NCI-H524 (cell line): ENCODE data around the gene CLMN.
"Not testable (repeated sequence)": the region's sequence is repeated elsewhere in the genome, so short reads cannot be mapped to it uniquely, and the experiment has no call there.

Experiments used
- DNase-seq, 2 experiments: peaks; one replicate each; lab custom pipeline; 2025; lab: John Stamatoyannopoulos, UW

The CLMN gene

DNA sequence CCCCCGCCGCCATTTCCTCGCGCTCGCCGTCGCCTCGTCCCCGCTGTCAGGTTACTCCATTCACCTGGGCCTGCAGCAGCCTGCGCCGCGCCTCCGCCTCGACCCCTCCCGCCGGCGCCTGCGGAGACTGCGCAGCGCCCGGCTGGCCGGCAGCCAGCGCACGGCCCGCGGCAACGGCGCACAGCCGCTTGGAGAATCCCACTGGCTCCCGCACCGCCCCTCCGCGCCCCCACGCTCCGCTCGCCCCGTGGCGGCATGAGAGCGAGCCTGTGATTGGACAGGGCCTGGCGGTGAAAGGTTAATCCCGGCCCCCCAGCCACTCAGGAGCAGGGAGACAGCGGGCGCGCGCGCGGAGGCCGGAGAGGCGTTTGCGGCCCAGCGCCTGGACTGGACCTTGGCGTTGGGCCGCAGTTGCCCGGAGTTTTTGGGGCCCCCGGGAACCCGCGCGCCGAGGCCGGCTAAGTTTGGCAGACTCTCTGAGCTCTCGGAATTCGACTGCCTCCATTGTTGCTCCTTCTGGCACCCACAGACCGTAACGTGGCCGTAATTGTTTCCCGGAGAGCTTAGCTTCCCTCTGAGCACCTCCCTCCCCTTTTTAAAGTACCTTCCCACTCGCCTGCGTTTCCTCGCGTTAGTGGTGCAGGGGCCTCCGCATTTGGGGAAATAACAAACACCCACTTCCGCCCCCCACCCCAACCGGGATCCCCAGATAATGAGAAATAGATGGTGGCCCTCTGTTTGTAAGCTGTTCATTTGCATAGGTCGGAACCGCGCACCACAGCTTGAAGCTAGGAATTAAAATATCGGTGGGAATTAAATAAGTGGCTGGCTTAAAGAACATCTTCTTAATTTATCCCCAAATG lies 162.2 kb downstream of the CLMN start, which contains the start of gene DICER1:
TSS of gene DICER1 (minus strand) at position 203 of the 863 bp plus-strand sequence. CDS start 24,071 bp downstream, outside the sequence.
- peak; percentile 95 to 97 for DNase-seq

DNA sequence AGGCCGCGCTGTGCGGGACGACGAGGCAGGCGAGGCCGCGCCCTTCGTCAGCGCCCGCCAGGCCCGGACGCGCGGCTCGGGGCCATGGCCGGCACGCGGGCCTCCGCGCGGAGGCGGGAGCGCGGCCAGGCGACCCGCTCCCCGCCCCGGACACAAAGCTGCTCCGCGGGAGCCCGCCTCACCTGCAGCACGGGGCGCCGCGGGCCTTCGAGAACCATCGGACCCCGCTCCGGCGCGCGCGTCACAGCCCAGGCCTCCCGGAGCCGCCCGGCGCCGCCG lies 162.7 kb downstream of the CLMN start:
- DNase-seq, result no peak

DNA sequence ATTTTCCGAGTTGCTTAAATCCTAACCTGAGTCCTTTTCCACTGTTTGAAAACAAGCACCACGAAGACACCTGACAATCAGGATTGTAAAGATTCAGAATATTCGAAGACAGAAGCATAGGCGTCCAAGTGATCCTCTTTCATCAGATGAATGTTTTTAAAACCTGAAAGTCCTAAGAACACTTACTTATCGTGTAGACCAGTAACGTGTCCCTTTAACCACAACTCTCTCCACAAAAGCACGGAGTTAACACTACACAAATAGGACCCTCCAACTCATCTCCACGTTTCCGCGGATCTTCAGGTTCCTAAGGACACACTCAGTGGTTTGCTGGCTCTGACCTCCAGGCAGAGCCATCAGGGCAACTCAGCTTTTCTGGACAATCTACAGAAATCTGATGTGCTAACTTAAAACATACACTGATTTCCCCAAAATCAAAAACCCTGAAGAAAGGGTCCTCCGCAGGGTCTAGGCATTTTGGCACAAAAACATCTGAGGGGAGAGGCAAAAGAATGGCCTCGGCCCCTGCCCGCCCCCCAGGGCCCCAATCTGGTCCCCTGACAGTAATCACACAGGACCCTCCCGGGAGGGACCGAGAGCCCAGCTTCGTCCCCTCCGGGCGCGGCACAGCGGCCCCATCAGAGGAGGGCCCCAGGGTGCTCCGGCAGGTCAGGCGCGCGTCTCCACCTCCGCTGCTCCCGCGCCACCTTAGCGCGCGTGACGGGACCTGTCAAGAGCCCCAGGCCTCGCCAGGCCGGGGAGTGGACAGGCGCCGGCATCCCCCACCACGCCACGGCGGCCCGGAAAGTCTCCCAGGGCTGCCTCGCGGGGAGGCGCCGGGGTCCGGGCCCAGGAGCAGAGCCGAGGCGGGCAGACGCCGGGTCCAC lies 163.3 kb downstream of the CLMN start:
- DNase-seq, result peak; percentile 39 to 52

DNA sequence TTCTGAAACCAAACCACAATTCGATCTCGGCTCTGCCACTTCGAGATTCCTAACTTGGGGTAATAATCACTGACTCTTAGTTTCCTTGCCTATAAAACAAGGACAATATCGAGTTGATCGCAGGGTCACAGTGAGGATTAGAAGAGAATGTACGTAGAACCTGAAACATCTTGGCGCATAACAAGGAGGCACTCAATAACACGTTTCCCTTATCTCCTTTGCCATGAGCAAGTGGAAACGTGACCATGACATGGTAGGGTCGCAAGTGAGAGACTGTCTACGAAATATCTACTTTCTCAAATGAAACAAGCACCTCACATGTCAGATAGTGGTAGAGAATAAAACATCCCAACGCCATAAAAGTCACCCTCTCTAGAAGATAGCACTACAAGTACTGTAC lies 164.7 kb downstream of the CLMN start:
- no peak for DNase-seq

DNA sequence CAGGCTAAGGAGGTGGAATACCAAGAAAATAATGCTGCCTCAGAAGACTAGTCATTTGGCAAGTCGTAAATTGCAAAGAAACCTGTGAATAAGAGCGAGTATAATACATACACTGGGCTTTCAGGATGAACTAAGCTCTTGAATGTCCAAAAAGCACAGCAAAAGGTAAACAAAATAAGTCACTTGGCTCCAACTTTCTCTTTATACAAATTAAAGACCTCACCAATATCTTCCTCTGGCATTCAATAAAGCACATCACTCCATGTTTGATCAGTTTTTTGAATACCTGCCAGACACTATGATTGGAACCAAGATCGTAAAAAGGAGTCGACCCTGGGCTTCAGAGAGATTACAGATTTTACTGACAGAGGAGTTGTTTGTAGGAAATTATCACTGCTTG lies 165.8 kb downstream of the CLMN start:
- DNase-seq, result no peak

DNA sequence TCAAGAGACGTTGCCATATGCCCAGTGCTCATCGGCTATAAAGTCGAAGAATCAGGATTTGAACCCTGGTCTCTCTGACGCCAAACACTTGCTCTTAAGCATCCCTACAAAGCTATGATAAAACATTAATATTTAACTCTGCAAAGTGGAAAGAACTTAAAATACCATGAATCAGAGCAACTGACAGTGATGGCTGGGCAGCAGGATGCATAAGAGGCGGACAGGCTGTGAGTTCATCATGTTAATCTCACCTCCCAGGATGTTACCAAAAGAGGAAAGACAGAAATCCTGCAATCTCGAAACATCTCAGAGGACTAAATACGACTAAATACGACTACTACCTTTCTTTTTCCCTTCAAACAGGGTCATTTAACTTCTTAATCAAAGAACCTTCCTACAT lies 168.1 kb downstream of the CLMN start:
- no peak for DNase-seq

DNA sequence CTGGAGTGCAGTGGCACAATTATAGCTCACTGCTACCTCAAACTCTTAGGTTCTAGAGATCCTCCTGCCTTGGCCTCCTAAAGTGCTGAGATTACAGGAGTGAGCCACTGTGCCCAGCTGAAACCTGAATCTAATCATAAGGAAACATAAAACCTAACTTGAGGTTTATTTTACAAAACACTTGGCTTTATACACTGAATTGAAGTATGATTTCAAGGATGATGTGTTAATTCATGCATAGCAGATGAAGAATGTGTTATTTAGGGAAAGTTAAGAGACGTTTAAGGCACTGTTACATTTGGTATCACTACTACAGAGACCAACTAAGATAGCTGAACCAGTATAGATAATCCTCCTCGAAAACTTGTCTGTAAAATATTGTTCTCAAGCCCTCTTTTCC lies 168.8 kb downstream of the CLMN start:
- no peak for DNase-seq

DNA sequence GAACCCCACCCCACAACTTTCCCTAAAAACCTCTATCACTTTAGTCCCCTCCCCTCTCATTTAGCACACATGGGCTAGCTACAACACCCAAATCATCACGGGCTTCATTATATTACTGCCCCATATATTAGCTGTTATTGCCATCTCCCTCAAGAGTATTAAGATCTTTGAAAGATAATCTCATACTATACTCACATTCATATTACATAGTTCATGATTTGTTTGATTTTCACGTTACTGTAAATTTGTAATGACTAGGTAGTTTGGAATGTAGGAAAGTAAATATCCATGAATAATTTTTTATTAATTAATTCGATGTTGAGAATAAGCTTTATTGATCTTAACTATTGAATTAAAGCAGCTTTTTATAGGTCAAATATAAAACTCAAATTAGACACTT lies 170.3 kb downstream of the CLMN start:
- no peak for DNase-seq

DNA sequence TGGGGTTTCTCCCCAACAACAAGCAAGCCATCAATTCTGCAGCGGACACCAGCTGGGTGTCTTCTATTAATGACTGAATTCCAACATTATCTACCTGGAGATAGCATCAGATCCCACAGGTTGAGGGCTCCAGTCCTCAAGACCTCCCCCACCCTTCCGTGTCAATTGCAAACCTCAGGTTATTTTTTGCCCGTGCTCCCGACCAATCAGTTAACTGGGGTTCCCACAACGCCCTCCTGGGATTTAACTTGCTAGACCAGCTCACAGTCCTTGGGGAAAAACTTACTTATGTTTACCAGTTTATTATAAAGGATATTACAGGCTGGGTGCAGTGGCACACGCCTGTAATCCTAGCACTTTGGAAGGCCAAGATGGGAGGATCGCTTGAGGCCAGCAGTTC lies 172.1 kb downstream of the CLMN start:
- DNase-seq, result no peak

DNA sequence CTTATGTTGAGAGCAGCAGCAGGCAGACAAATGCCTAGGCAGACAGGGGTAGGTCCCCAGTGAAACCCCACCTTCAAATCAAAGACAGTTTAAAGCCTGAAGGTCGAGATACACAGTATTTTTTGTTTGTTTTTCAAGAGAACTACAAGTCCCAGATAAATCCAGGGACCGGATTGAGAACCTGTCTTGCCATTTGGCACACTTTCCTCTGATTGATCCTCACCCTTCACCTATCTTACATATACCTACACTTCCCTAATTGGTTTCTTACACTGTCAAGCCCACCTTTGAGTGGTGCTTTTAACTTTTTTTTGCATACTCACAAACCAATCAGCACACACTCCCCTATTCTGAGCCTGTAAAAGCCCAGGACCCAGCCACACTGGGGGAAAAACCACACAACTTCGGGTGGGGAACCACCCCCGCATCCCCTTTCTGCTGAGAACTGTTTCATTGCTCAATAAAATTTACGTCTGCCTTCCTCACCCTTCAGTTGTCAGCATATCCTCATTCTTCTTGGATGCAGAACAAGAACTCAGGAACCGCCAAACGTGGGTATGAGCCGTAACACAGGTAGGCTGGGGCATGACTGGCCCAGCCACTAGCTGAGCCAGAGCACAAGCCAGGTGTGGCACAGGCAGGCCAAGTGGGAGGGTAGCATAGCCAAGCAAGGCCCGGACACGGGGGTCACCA lies 173.5 kb downstream of the CLMN start:
- DNase-seq, result no peak

DNA sequence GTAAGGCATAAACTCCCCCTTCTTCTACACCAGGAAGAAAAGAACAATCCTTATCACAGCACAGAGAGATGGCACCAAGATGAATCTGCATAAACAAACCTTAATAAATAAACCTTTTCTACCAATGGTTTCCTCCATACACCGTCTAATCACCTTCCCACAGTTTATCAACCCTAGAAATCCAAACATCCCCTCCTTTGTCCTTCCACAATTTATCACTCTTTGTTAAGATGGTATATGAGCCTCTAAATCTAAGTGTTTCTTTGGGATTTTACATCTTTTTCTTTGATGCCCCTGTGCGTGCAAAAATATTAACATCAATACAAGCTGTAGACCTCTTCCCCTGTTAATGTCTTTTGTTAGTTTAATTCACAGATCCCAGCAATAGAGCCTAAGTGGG lies 174.9 kb downstream of the CLMN start:
- DNase-seq, result no peak

DNA sequence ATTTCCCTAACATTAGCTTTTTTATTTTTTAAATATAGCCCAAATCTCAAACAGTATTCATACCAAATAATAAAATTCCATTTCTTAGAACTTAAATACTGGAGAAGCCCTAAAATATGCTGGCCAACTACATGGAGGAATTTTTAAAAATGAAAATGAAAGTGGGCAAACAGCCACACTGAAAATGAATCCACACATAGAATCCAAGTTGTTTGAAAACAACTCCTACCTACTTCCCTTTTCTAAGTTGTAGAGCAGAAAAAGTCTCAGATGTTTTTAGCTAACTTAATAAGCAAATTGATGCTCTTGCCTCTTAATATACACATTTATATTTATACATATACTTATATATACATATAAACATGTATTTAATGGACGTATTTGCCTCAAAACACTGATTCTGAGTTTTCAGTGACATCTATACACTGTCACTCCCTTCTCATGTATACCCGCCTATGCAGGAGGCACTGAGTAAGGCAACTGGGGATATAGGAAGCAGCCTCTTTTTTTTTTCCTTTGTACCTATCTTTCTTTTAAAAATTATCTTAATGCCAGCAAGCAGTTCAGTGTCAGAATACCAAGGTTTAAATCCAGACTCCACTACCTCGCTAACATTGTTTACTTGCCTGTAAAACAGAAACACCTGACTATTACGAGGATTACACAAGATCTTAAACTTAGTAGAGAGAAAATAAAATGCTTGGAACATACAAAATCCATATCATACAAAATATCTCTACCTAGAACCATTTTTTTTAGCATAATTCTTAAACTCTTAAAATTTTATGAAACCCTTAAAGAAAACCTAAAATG lies 175.7 kb downstream of the CLMN start:
- no peak for DNase-seq

DNA sequence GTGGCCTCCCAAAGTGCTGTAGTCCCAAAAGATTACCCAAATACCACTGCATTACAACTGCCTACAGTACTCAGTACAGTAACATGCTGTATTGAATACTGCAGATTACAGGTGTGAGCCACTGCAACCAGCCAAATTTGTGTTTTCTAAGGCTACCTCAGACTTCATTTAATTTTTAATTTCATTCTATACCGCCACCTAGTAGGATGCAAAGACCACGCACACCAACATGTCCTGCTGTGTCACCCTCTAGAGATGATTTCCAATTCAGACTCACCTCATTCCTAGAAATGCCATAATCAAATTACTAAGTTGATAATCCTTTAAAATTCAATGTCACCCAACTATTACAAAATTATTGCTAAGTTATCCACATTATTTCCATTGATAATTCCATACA lies 177.5 kb downstream of the CLMN start:
- DNase-seq, result no peak

DNA sequence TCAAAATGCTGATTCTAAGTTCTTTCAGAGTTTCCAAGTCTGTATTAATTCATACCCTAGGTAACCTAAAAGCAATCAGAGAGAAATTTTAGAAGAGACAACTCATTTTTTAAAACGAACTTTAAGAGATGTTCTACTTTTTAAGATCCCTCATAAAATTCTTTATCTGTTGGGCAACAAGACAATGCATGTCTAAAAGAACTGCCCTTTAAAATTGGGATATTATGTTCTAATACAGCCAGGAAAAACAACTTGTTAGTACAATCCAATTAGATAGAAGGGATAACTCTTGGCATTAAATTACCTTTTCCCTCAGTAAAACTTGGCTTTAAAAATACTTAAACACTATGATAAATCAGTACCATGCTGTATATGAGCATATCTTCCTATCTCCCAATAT lies 178.0 kb downstream of the CLMN start:
- no peak for DNase-seq

DNA sequence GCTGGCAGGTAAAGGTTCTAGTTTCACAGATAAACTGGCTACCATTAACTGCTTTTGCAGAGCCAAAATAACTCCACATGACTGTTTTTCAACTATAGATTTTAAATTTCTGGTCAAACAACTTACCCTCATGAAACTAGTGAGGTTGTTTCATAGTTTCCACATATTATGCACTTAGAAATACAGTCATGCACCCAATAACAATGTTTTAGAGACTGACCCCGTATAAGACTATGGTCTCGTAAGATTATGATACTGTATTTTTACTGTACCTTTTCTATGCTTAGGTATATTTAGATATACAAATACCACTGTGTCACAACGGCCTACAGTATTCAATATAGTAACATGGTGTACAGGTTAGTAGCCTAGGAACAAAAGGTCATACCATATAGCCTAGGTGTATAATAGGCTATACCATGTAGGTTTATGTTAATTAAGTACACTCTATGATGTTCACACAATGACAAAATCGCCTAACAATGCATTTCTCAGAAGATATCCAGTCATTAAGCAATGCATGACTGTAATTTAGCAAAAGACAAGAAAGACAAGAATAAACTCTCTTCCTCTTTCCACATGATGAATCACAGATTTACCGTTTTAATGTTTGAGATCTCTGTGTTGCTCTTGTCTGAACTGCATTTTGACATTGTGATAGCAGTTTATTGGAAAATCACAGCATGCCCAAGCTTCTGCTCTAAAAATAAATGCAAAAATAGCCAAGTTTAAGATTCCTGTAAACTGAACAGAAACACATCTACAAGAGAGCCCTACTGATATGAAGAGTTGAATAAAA lies 179.4 kb downstream of the CLMN start:
- DNase-seq, result no peak

DNA sequence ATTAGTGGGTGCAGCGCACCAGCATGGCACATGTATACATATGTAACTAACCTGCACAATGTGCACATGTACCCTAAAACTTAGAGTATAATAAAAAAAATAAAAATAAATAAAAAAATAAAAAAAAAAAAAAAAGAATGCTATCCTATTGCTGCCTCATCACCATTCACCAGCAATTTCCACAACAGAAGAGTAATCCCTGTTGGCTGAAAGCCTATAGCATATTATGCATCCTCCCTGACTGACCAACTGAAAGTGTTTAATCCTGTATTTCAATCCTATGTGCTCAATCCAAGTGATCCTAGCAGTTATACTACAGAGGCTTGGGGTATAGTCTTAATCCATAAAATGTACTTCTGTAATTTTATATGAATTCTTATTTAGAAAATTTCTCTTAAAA lies 180.8 kb downstream of the CLMN start:
- peak in 1 of 2 experiments; percentile 10 for DNase-seq

DNA sequence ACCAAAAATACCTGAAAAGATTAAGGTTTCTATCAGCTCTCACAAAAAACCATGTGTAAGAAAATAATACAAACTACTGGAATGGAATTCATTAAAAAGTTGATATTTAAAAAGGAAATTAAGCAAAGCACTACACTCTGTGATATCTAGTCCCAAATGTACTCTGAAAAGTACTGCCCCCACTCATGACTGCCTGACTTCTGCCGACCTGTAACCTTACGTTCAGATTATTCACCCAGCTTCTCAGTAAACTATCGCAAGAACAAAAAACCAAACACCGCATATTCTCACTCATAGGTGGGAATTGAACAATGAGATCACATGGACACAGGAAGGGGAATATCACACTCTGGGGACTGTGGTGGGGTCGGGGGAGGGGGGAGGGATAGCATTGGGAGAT lies 181.3 kb downstream of the CLMN start:
- not testable (repeated sequence) for DNase-seq

DNA sequence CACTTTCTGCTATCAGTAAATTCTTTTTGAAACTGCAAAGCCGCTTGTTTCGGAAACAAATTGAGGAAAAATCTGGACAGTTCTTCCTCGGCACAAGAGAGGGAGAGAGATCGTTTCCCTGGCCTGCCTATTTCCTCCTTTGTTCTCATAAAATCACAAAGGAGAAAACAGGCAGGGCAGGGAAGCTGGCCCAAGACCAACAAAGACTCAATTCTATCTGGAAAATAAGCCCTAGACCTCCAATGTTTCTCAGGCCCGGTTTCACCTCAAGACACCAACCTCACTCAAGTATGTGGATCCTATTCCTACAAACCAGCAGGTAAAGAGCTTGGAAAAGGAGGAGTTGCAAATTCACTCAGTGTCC lies 181.9 kb downstream of the CLMN start:
- DNase-seq, result no peak

DNA sequence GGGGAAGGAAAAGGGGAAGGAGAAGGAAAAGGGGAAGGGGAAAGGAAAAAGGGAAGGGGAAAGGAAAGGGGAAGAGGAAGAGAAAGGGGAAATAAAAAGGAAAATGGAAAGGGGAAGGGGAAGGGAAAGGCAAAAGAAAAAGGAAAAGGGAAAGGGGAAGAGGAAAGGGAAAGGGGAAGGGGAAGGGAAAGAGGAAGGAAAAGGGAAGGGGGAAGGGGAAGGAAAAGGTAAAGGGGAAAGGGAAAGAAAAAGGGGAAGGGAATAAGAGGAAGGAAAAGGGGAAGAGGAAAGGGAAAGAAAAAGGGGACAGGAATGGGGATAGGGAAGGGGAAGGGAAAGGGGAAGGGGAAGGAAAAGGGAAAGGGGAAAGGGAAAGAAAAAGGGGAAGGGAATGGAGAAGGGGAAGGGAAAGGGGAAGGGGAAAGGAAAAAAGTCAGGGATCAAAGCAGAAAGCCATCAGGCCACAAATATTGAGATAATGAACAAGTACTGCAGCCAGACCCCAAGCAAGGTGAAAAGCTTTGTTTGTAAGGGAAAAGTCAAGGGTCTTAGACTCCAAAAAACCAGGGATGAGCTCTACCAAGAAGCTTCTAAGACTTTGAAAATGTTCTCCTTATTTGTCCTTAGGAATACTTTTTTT lies 182.4 kb downstream of the CLMN start:
- no peak for DNase-seq

DNA sequence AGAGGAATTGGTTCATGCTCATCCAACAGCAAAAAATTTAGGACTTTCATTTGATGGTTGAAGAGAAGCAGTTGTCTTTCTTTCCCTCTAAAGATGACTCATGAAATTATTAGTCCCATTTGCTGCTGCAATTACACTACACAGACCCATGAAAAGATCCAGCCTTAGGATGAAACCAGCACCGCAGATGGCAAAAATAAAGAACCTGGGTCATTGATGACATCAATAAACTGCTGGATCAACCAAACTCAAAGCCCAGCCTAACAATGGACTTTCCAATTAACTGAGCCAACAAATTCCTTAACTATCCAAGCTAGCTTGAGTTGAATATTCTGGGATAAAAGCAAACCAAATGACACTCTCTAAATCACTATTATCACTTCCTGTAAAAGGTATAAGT lies 183.1 kb downstream of the CLMN start:
- DNase-seq, result no peak
